Thyroid gland (tissue), 4 donors: ENCODE results near the gene FBXL17.

Experiments
- CTCF ChIP-seq, 6 experiments: fragments of 200-600 bp in 3 of 6; fragments of 450-650 bp in 3 of 6; sonication (generic) in 3 of 6; IDR thresholded peaks; one replicate each; pipeline ENCODE4 v1.5.1; 2016 to 2019; ENCODE audit warnings: antibody characterized with exemption in 6 of 6, mild to moderate bottlenecking in 2 of 6, inconsistent platforms in 1 of 6, moderate library complexity in 1 of 6
- POLR2A ChIP-seq, 2 donors: fragments of 450-650 bp; IDR thresholded peaks; one replicate each; pipeline ENCODE4 v1.6.1; 2017; ENCODE audit warnings: antibody characterized with exemption in 2 of 2, mild to moderate bottlenecking in 2 of 2, moderate library complexity in 1 of 2

GRCh38 chr5:108036482-108036881 is 345.4 kb downstream of the FBXL17 start:
- no peak for TF ChIP-seq CTCF (IDR thresholded peaks at IDR 0.05)
- TF ChIP-seq POLR2A (IDR thresholded peaks at IDR 0.05), result no peak
